Sigmoid colon (tissue), 7 donors: ENCODE data around the gene DLX1. TPM values are rescaled to one million over a fixed set of nuclear protein-coding genes. Genes with fewer than 3 reads are reported as not detected.
A peak's percentile ranks its signal among the peaks of the same experiment; 100 is the strongest.

Experiments used
- DNase-seq: peaks from one replicate; pipeline ENCODE4 v3.0.0-alpha.2; 2019
- H3K27ac ChIP-seq, 4 donors: fragments of 200-600 bp; sonication (generic); one replicate each; pipeline ENCODE4 v1.5.1; 2016 to 2019; ENCODE audit warnings: mild to moderate bottlenecking in 1 of 4
- H3K27me3 ChIP-seq, 3 donors: fragments of 200-600 bp; sonication (generic); one replicate each; pipeline ENCODE4 v1.5.1; 2019; ENCODE audit warnings: mild to moderate bottlenecking in 1 of 3
- H3K36me3 ChIP-seq, 4 donors: fragments of 200-600 bp; sonication (generic); one replicate each; pipeline ENCODE4 v1.5.1; 2016 to 2019
- H3K4me1 ChIP-seq, 4 donors: fragments of 200-600 bp; sonication (generic); one replicate each; pipeline ENCODE4 v1.5.1; 2017 to 2019
- H3K4me3 ChIP-seq, 4 donors: fragments of 200-600 bp; sonication (generic); one replicate each; pipeline ENCODE4 v1.5.1; 2017 to 2019; ENCODE audit warnings: mild to moderate bottlenecking in 2 of 4, moderate library complexity in 1 of 4
- H3K9me3 ChIP-seq, 4 donors: fragments of 200-600 bp in 3 of 4; sonication (generic) in 3 of 4; one replicate each; pipeline versions ENCODE4 v1.5.1 to v1.6.1; 2013 to 2019
- CTCF ChIP-seq, 4 experiments: fragments of 450-650 bp in 3 of 4; fragments of 200-600 bp in 1 of 4; IDR thresholded peaks; one replicate each; pipeline ENCODE4 v1.5.1; 2016 to 2019; ENCODE audit warnings: antibody characterized with exemption in 4 of 4, mild to moderate bottlenecking in 3 of 4, moderate library complexity in 2 of 4
- EP300 ChIP-seq, 4 donors: sonication (generic); formaldehyde crosslinking; IDR thresholded peaks; one replicate each; pipeline ENCODE4 v1.6.1; 2017; ENCODE audit warnings: antibody characterized with exemption in 4 of 4
- POLR2A ChIP-seq, 2 donors: fragments of 450-650 bp; IDR thresholded peaks; one replicate each; pipeline ENCODE4 v1.6.1; 2016; ENCODE audit warnings: antibody characterized with exemption in 2 of 2, mild to moderate bottlenecking in 2 of 2, moderate library complexity in 2 of 2
- POLR2AphosphoS5 ChIP-seq, 4 donors: sonication (generic); formaldehyde crosslinking; IDR thresholded peaks; one replicate each; pipeline ENCODE4 v1.6.1; 2017; ENCODE audit warnings: antibody characterized with exemption in 4 of 4
- WGBS, 2 donors: extraction: QIAGEN DNeasy Blood & Tissue Kit; methylation state at CpG; one replicate each; pipeline ENCODE4 v1.1.7; 2013; 5-methylcytosine and 5-hydroxymethylcytosine counted together
- intact Hi-C: fragments of 100-400 bp; cut with DNase I; formaldehyde crosslinking; loops from one replicate; pipeline ENCODE4 v1.15.1; 2023
- polyA plus RNA-seq, 3 donors: library from polyadenylated mRNA; stranded (reverse); fragments of 200-250 nt; gene quantifications; one replicate each; pipeline ENCODE4 v1.2.3, GENCODE V29; 2013
- total RNA-seq, 4 donors: library from RNA; depleted of rRNA; stranded (reverse); fragments of >200 nt; gene quantifications; one replicate each; pipeline ENCODE4 v1.1.0, GENCODE V29; 2016
- donor health status: healthy with polysubstance abuse.
- donor health status: Bipolar disorder and iron deficiency.
- donor health status: healthy.

The DLX1 gene
- total and polyA plus RNA-seq, 7 donors = 0.22 to 1.1 (median 0.49) TPM; not detected in 2

GRCh38 chr2:172098287-172098649, 13.0 kb downstream of the DLX1 start:
- DNase-seq = no peak
- 22 to 26% methylated on average over 1 of the region's 1 CpG for WGBS, 2 donors
- H3K4me3 ChIP-seq = peak overlapping the region in 1 of 4 donors; percentile 36
- intact Hi-C loops = loop anchor here (5.0 kb wide), 1 partner anchor 176 kb away; the partner anchor contains the start of gene HAT1
- H3K27me3 ChIP-seq = peaks cover 97 to 100% (median 99%) of the 10 kb centered on the region in 3 donors
- no peak for TF ChIP-seq POLR2AphosphoS5 (IDR thresholded peaks at IDR 0.05)
- no peak for TF ChIP-seq POLR2A (IDR thresholded peaks at IDR 0.05)
- TF ChIP-seq EP300 (IDR thresholded peaks at IDR 0.05) = no peak
- TF ChIP-seq CTCF (IDR thresholded peaks at IDR 0.05) = no peak
- peaks cover 0 to 93% (median 87%) of the 10 kb centered on the region in 4 donors for H3K4me1 ChIP-seq
- H3K27ac ChIP-seq = no peak overlapping the region
- H3K36me3 ChIP-seq = no peaks in the 10 kb centered on the region
- H3K9me3 ChIP-seq = no peaks in the 10 kb centered on the region

DNA sequence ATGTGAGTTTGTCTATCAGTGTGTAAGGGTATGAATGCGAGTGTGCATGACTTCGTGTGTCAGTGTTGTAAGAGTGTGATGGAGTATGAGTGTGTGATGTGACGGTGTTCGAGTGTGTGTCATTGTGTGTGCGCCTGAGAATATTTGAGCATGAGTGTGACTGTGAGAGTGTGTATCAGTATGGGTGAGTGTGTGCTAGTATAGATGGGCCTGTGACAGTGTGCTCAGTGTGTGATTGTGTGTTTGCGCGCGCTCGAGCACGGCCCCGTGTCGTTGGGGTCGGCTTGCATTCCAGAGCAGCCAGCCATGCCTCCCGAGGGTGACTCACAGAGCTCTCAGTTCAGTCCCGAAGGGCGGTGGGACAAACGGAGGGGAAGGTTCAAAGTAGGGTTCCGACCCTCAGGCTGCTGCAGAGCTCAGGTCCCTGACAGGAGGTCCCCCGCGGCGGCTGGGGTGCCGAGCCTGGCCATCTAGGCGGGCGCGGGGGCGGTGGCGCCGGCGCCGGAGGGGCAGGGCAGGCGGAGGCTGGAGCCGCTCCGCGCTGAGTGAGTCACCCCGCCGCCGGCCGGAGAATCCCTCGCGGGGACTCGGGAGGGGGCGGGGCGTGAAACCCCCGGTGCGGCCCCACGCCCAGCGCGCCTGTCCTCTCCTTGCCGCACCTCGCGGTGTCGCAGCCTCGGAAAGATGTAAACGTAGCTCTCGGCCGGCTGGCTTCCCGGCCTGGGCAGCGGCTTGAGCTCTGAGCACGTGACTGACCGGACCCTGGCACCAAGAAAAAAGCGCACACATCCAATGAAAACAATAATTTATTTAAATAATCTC, 13.6 kb downstream of the DLX1 start:
- no peaks in the 10 kb centered on the region for H3K9me3 ChIP-seq
- no peak overlapping the region for H3K27ac ChIP-seq
- 2 to 4% methylated on average over 61 of the region's 61 CpGs for WGBS, 2 donors
- peaks cover 0 to 94% (median 89%) of the 10 kb centered on the region in 4 donors for H3K4me1 ChIP-seq
- intact Hi-C loops = loop anchor here (5.0 kb wide), 1 partner anchor 177 kb away; the partner anchor contains the start of gene HAT1
- no peaks in the 10 kb centered on the region for H3K36me3 ChIP-seq
- DNase-seq = peak; percentile 63
- peaks cover 93 to 100% (median 99%) of the 10 kb centered on the region in 3 donors for H3K27me3 ChIP-seq
- TF ChIP-seq POLR2A (IDR thresholded peaks at IDR 0.05) (no peak), CTCF (IDR thresholded peaks at IDR 0.05) (no peak), POLR2AphosphoS5 (IDR thresholded peaks at IDR 0.05) (peak in 2 of 4 donors; percentile 34 to 57)
- H3K4me3 ChIP-seq = peak overlapping the region in 3 of 4 donors; percentile 30 to 36 (median 32)

DNA sequence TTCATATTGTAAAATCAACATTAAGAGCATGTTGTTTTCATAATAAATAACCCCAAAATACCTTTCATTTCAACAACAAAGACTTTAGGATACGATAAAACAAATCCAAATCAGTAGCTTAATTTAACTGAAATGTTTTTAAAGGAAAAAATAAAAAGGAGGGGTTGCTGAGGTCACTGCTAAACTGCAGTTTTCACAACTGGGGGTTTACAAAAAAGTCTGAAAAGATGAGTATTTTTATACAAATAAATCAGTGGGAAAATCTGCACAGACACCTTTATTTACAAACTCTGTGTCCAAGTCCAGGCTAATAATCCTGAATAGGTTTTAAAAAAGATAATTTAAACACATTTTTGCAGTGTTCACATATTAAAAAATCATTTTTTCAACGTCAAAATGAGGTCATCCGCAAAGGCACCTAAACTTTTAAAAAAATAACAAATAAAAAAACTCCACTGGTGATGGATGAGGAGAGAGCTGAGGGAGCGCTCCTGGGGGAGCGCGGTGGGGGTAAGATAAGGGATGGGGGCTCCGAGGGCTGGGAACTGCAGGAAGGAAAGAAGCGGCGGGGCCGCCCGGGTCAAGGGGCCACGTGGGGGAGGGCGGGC, 14.3 kb downstream of the DLX1 start:
- H3K27me3 ChIP-seq = peaks cover 93 to 100% (median 99%) of the 10 kb centered on the region in 3 donors
- H3K36me3 ChIP-seq = no peaks in the 10 kb centered on the region
- H3K9me3 ChIP-seq = no peaks in the 10 kb centered on the region
- no peak for TF ChIP-seq CTCF (IDR thresholded peaks at IDR 0.05)
- TF ChIP-seq POLR2AphosphoS5 (IDR thresholded peaks at IDR 0.05) = peak in 2 of 4 donors; percentile 39 to 51
- DNase-seq = no peak
- intact Hi-C loops = loop anchor here (5.0 kb wide), 4 partner anchors 102 to 458 kb away; partner anchors contain the start of genes DYNC1I2, HAT1, METAP1D and PDK1
- H3K27ac ChIP-seq = no peak overlapping the region
- H3K4me1 ChIP-seq = peaks cover 0 to 87% (median 83%) of the 10 kb centered on the region in 4 donors
- 5 to 6% methylated on average over 13 of the region's 13 CpGs for WGBS, 2 donors
- H3K4me3 ChIP-seq = peak overlapping the region in 3 of 4 donors; percentile 30 to 36 (median 32)

DNA sequence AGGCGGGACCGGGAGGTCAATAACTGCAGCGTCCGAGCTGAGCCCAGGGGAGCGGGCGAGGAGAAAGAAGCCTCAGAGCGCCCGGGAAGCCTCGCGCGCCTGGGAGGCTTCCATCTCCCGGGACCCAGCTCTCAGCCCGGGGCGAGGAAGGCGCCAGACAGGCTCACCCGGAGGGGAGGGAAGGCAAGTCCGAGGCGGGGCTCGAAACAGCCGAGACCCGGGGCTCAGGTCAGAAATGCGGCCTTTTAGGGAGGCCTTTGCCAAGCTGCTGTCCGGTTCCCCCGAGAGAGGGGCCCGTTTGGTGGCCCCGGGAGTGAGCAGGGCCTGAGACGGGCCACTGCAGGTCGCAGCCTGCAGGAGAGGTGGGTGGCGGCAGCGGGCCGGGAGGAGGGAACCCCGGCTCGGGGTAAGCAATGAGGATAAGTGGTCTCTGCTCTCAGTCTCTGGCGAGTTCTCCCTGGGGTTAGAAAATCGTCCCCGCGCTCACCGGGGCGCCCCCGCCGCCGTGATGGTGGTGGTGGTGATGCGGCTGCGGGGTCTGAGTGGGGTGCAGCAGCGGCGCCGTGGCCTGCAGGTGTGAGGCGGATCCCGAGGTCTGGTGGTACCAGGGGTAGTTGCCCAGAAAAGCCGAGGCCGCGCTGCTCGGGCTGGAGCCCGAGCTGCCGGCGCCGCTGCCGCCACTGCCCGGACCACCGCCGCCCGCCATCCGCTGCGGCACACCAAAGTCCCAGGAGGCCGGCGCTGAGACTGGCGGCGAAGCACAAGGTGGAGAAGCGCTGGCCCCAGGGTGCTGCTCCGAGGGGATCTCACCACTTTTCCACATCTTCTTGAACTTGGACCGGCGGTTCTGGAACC, 15.0 kb downstream of the DLX1 start:
- intact Hi-C loops = loop anchor here (5.0 kb wide), 3 partner anchors 103 to 457 kb away; partner anchors contain the start of genes DYNC1I2, METAP1D and PDK1

More for the DNA sequence above, 15.0 kb downstream of the DLX1 start:
- no peaks in the 10 kb centered on the region for H3K36me3 ChIP-seq
- TF ChIP-seq CTCF (IDR thresholded peaks at IDR 0.05) = no peak
- no peak for TF ChIP-seq POLR2AphosphoS5 (IDR thresholded peaks at IDR 0.05)
- no peak for TF ChIP-seq EP300 (IDR thresholded peaks at IDR 0.05)
- TF ChIP-seq POLR2A (IDR thresholded peaks at IDR 0.05) = no peak
- H3K4me3 ChIP-seq = no peak overlapping the region
- H3K27me3 ChIP-seq = peaks cover 90 to 100% (median 99%) of the 10 kb centered on the region in 3 donors
- H3K27ac ChIP-seq = no peak overlapping the region
- H3K9me3 ChIP-seq = no peaks in the 10 kb centered on the region
- H3K4me1 ChIP-seq = peaks cover 0 to 80% (median 75%) of the 10 kb centered on the region in 4 donors
- no peak for DNase-seq
- 4% methylated on average over 72 of the region's 72 CpGs for WGBS, 2 donors
